Measurements from ENCODE around the gene EFNB3. TPM values are rescaled to one million over a fixed set of nuclear protein-coding genes. Genes with fewer than 3 reads are reported as not detected.

The EFNB3 gene
- total and polyA plus RNA-seq, 2 of the 13 experiments (the other 11 are each of a cell fraction or from before 2014, with no cell fraction given) = 0.07 to 0.25 TPM

DNA sequence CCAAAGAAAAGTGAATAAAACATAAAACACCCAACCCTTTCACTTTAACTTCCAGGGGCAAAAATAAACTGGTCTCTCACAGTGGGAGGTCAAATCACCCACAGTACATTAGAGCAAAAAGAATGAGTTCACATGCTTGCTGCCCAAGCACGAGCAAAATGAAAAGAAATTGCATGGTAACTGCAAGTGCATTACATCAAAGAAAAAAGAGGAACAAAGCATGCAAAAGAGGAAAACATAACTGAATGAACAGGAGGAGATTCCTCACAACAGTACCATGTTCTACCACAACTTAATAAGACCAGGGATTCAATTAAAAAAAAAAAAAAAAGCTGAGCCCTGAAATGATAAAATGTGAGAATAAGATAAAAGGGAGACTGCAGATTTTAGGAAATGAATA lies 24.8 kb downstream of the EFNB3 start (continued):
- no peak for TF ChIP-seq RXRB (CRISPR knock-in tag; IDR thresholded peaks at IDR 0.05; ENCODE audit: borderline replicate concordance)

DNA sequence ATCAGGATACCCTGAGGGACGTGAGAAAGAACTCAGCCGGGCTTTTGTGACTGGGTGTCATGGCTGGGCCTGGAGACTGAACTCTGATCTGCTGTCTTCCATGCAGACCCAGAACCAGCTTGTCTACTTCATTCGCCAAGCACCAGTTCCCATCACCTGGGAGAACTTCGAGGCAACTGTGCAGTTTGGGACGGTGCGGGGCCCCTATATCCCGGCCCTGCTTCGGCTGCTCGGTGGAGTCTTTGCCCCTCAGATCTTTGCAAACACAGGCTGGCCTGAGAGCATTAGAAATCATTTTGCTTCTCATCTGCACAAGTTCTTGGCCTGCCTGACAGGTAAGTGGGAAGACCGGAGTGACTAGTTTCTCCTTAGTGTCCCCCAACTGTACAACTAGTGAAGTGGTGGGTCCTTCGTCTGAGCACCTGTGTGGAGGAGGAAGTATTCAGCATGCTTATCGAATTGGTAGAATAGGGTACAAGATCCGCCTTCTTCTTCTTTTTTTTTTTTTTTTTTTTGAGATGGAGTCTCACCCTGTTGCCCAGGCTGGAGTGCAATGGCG lies 28.1 kb downstream of the EFNB3 start:
- Histone ChIP-seq H4K20me1 (ENCODE audit: insufficient read depth, low read length) (no peaks in the 10 kb centered on the region), H3K27ac (ENCODE audit: extremely low read length, insufficient read depth, low read length) (no peak overlapping the region), H3K4me1 (ENCODE audit: insufficient read depth, low read length) (no peaks in the 10 kb centered on the region), H2AFZ (ENCODE audit: low read length) (no peak overlapping the region), H3K79me2 (ENCODE audit: insufficient read depth, low read length) (no peaks in the 10 kb centered on the region), H3K9me3 (ENCODE audit: low read length) (no peaks in the 10 kb centered on the region), H3K36me3 (replicated peaks in 1 of 2; ENCODE audit: control insufficient read depth in 1 of 2, insufficient read depth in 2 of 2, low read length in 2 of 2) (no peaks in the 10 kb centered on the region), H3K4me3 (replicated peaks in 1 of 3; ENCODE audit: insufficient read depth in 1 of 3, low read depth in 2 of 3, low read length in 3 of 3) (no peak overlapping the region), H3K9ac (ENCODE audit: insufficient read depth, low read depth, low read length) (no peak overlapping the region), H3K27me3 (ENCODE audit: control insufficient read depth in 1 of 2, insufficient read depth in 2 of 2, low read length in 2 of 2) (peaks cover 11 to 37% of the 10 kb centered on the region in 2 experiments), H3K4me2 (ENCODE audit: low read depth, low read length) (no peak overlapping the region)
- DNase-seq (ENCODE audit: low spot score) (no peak), ATAC-seq (no peak), FAIRE-seq (no peak)
- intact Hi-C loops (cut with micrococcal nuclease; ENCODE audit: unreplicated experiment) (no loop called here), in situ Hi-C loops (cut with HindIII; ENCODE audit: extremely low pct_ligation_motif_present, low pct_unique_long_range_greater_than_20kb) (no loop called here)
- 34% methylated on average over 7 of the region's 14 CpGs for WGBS (ENCODE audit: low lambda C conversion rate)
- no TSS peak for BruUV-seq (replicated peaks)
- ChIA-PET CTCF (ENCODE audit: low intra/inter-chr PET ratio, low total read pairs) (no interaction called here), POLR2A (no interaction called here)
- TF ChIP-seq ZNF782 (CRISPR knock-in tag; IDR thresholded peaks at IDR 0.05; ENCODE audit: borderline replicate concordance) = no peak
- no peak for TF ChIP-seq MTA1 (CRISPR knock-in tag; IDR thresholded peaks at IDR 0.05; ENCODE audit: borderline replicate concordance)
- no peak for TF ChIP-seq ZBTB46 (CRISPR knock-in tag; IDR thresholded peaks at IDR 0.05; ENCODE audit: borderline replicate concordance)
- no peak for TF ChIP-seq NFE2L1 (CRISPR knock-in tag; IDR thresholded peaks at IDR 0.05; ENCODE audit: borderline replicate concordance)
- no peak for TF ChIP-seq ATM (IDR thresholded peaks at IDR 0.05; ENCODE audit: borderline replicate concordance)
- no peak for TF ChIP-seq ZKSCAN5 (CRISPR knock-in tag; IDR thresholded peaks at IDR 0.05)
- TF ChIP-seq ZNF616 (CRISPR knock-in tag; IDR thresholded peaks at IDR 0.05; ENCODE audit: low read depth) = no peak
- TF ChIP-seq PAX8 (CRISPR knock-in tag; IDR thresholded peaks at IDR 0.05; ENCODE audit: borderline replicate concordance) = no peak
- TF ChIP-seq ZNF275 (CRISPR knock-in tag; IDR thresholded peaks at IDR 0.05; ENCODE audit: borderline replicate concordance) = no peak

Measured in HepG2 (cell line).